Osteoblast (primary cell): Measurements from ENCODE around the gene SCUBE1. TPM values are rescaled to one million over a fixed set of nuclear protein-coding genes. Genes with fewer than 3 reads are reported as not detected.

Experiments used
- DNase-seq: peaks from one replicate; pipeline ENCODE4 v3.0.0; 2011; ENCODE audit warnings: low spot score, mixed read lengths; ENCODE audit not compliant: insufficient read length; ENCODE audit errors: missing footprints
- H2AFZ ChIP-seq: 2 replicates; pipeline ENCODE4 v1.6.0; 2011; ENCODE audit warnings: mild to moderate bottlenecking, low read length
- H3K27ac ChIP-seq: 2 replicates; pipeline ENCODE4 v1.5.1; 2011; ENCODE audit warnings: mild to moderate bottlenecking, low read depth, low read length, moderate library complexity
- H3K27me3 ChIP-seq: 2 replicates; pipeline ENCODE4 v1.6.0; 2012; ENCODE audit warnings: mild to moderate bottlenecking, control low read depth, inconsistent platforms, low read length, moderate library complexity; ENCODE audit not compliant: insufficient read depth
- H3K36me3 ChIP-seq: 2 replicates; pipeline ENCODE4 v1.5.1; 2011; ENCODE audit warnings: mild to moderate bottlenecking, low read length, control low read depth, moderate library complexity; ENCODE audit not compliant: insufficient read depth
- H3K4me1 ChIP-seq: 2 replicates; pipeline ENCODE4 v1.5.1; 2011; ENCODE audit warnings: mild to moderate bottlenecking, low read length, control low read depth, moderate library complexity; ENCODE audit not compliant: insufficient read depth
- H3K4me2 ChIP-seq: 2 replicates; pipeline ENCODE4 v1.6.0; 2011; ENCODE audit warnings: mild to moderate bottlenecking, low read length; ENCODE audit not compliant: insufficient read depth
- H3K4me3 ChIP-seq: fragments of 200-600 bp; sonication (generic); 3 replicates; pipeline ENCODE4 v1.5.1; 2012; ENCODE audit warnings: mild to moderate bottlenecking, low read length, inconsistent platforms; ENCODE audit not compliant: insufficient read depth
- H3K79me2 ChIP-seq: 2 replicates; pipeline ENCODE4 v1.6.0; 2012; ENCODE audit warnings: mild to moderate bottlenecking, low read length, control low read depth, inconsistent platforms; ENCODE audit not compliant: insufficient read depth
- H3K9me3 ChIP-seq: 2 replicates; pipeline ENCODE4 v1.5.1; 2011; ENCODE audit warnings: low read depth, low read length, control low read depth
- H4K20me1 ChIP-seq: 2 replicates; pipeline ENCODE4 v1.6.0; 2012; ENCODE audit warnings: mild to moderate bottlenecking, low read length, control low read depth; ENCODE audit not compliant: insufficient read depth
- total RNA-seq: library from RNA; depleted of rRNA; stranded (reverse); fragments of >200 nt; gene quantifications from 2 replicates; pipeline ENCODE4 v1.2.3, GENCODE V29; 2012
- TF ChIP-seq, protein P1 (sequence below): IDR thresholded peaks from 2 replicates; pipeline ENCODE4 v1.5.1; 2011; ENCODE audit warnings: mild to moderate bottlenecking, low read depth, low read length, moderate library complexity; ENCODE audit errors: extremely low read depth

SCUBE1 gene
- total RNA-seq, 1 donor: 2.2 TPM

DNA sequence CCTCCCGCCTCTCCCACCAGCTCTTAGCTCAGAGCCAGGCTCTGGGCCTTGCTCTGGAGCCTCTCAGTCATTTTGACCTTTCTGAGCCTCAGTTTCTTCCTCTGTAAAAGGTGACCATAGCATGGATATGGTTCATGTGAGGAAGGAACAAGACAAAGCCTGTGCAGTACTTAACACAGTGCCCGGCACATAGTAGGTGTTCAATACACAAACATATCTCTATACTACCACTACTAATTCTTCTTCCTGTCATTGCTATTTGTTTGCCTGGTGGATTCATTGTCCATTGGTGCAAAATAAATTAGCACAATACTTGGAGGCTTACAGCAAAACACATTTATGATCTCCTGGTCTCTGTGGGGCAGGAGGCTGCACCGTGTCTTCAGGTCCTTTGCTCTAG, 47.0 kb upstream of the SCUBE1 start:
- H3K36me3 ChIP-seq: no peaks in the 10 kb centered on the region
- H3K79me2 ChIP-seq: no peaks in the 10 kb centered on the region
- H3K4me1 ChIP-seq: no peaks in the 10 kb centered on the region
- no peak overlapping the region for H3K27ac ChIP-seq
- H4K20me1 ChIP-seq: no peaks in the 10 kb centered on the region
- peaks cover 8% of the 10 kb centered on the region for H3K27me3 ChIP-seq
- TF ChIP-seq, protein P1, sequence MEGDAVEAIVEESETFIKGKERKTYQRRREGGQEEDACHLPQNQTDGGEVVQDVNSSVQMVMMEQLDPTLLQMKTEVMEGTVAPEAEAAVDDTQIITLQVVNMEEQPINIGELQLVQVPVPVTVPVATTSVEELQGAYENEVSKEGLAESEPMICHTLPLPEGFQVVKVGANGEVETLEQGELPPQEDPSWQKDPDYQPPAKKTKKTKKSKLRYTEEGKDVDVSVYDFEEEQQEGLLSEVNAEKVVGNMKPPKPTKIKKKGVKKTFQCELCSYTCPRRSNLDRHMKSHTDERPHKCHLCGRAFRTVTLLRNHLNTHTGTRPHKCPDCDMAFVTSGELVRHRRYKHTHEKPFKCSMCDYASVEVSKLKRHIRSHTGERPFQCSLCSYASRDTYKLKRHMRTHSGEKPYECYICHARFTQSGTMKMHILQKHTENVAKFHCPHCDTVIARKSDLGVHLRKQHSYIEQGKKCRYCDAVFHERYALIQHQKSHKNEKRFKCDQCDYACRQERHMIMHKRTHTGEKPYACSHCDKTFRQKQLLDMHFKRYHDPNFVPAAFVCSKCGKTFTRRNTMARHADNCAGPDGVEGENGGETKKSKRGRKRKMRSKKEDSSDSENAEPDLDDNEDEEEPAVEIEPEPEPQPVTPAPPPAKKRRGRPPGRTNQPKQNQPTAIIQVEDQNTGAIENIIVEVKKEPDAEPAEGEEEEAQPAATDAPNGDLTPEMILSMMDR: no peak
- no peak overlapping the region for H3K4me3 ChIP-seq
- DNase-seq: peak; percentile 48
- no peak overlapping the region for H2AFZ ChIP-seq
- no peaks in the 10 kb centered on the region for H3K9me3 ChIP-seq
- H3K4me2 ChIP-seq: no peak overlapping the region

DNA sequence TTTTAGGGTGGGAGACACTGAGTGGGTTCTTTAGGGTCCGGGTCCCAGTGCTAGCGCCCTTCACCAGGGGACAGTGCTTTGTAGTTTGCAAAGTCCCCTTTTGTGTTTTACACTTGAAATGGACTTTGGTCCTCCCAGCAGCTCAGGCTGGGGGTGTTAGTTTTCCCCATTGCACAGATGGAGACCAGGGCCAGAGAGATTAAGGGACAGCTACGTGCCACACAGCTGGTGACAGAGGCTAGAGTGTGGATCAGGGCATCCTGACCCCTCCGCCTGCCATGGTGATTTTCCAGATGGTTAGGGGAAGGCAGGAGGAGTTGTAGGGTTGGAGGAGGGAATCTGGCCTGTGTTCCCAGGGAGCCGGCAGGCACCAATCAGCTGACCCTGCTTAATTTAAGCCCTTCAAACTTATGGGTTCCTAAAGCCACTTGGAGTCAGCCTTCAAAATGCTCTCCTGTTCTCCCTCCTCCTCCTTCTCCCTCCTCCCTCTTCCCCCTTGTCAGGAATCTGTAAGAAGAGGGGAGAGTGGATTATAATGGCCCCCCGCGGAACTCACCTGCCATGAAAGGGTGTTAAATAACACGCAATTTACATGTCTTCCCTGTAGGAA, 46.2 kb upstream of the SCUBE1 start:
- Histone ChIP-seq H3K27ac (no peak overlapping the region), H3K4me3 (no peak overlapping the region), H3K79me2 (no peaks in the 10 kb centered on the region), H3K9me3 (no peaks in the 10 kb centered on the region), H3K4me1 (no peaks in the 10 kb centered on the region), H2AFZ (no peak overlapping the region), H3K27me3 (peaks cover 8% of the 10 kb centered on the region), H4K20me1 (no peaks in the 10 kb centered on the region), H3K36me3 (no peaks in the 10 kb centered on the region), H3K4me2 (no peak overlapping the region)
- TF ChIP-seq, protein P1: no peak
- DNase-seq: peak; percentile 48

DNA sequence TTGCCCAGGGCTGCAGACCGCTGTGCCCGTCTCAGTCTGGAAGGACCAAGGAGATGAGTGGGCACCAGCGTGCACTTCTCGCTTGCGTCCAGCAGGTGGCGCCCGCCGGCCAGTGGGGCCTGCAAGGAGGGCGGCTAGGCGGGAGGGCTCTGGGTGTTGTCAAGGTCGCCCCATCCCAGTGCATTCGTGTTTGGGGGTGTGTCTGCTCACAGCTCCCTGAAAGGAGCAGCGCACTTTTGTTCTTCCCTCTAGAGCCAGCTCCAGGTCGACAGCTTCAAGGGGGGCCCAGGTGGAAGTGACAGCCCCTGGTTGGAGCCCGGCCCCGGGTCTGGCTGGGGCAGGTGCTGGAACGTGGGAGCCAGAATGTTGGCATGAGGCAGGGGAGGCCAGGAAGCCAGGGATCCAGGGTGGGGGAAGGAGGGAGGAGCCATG, 45.3 kb upstream of the SCUBE1 start:
- H3K4me1 ChIP-seq: no peaks in the 10 kb centered on the region
- no peak overlapping the region for H2AFZ ChIP-seq
- H4K20me1 ChIP-seq: no peaks in the 10 kb centered on the region
- TF ChIP-seq, protein P1: peak; percentile 89
- no peak overlapping the region for H3K4me2 ChIP-seq
- H3K27me3 ChIP-seq: peaks cover 8% of the 10 kb centered on the region
- H3K36me3 ChIP-seq: no peaks in the 10 kb centered on the region
- no peak overlapping the region for H3K4me3 ChIP-seq
- DNase-seq: peak; percentile 98
- no peak overlapping the region for H3K27ac ChIP-seq
- H3K79me2 ChIP-seq: no peaks in the 10 kb centered on the region
- H3K9me3 ChIP-seq: no peaks in the 10 kb centered on the region

DNA sequence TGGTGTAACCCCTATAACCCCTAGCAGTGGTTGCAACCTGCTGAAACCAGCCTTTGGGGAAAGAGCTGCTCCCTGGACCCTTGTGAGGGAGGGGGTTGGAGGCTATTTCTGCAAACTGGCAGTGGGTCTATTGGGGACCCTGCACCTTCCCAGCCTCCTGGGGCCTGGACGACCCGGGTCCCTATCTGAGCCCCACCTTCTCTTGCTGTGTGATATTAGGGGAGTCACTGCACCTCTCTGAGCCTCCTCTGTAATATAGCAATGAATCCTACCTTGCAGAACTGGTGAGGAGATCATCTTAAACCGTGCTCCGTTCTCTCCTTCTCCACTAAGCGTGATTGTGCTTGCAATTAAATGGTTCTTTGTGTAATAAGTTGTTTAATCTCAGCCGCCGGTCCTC, 44.6 kb upstream of the SCUBE1 start:
- peak; percentile 78 for DNase-seq
- Histone ChIP-seq H4K20me1 (no peaks in the 10 kb centered on the region), H3K27me3 (peaks cover 8% of the 10 kb centered on the region), H3K79me2 (no peaks in the 10 kb centered on the region), H2AFZ (no peak overlapping the region), H3K4me3 (no peak overlapping the region), H3K27ac (no peak overlapping the region), H3K36me3 (no peaks in the 10 kb centered on the region), H3K4me2 (no peak overlapping the region), H3K4me1 (no peaks in the 10 kb centered on the region), H3K9me3 (no peaks in the 10 kb centered on the region)
- TF ChIP-seq, protein P1: no peak
